ENCODE data around the gene PTGER3. TPM values are rescaled to one million over a fixed set of nuclear protein-coding genes. Genes with fewer than 3 reads are reported as not detected.

The PTGER3 gene
- total RNA-seq, 1 donor from 2014 or later = 0.64 TPM

DNA sequence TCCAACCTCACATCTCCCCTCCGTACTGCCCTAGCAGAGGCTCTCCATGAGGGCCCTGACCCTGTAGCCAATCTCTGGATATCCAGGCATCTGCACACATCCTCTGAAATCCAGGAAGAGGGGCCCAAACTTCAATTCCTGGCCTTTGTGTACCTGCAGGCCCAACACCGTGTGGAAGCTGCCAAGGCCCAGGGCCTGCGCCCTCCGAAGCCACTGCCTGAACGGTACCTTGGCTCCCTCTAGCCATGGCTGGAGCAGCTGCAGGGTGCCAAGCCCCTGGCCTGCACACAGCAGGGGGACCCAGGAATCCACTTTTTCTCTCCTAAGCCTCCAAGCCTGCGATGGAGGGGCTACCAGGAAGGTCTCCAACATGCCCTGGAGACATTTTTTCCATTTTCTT is 84.2 kb downstream of the PTGER3 start:
- Histone ChIP-seq H3K27ac (ENCODE audit: low read depth, low read length) (no peak overlapping the region), H3K4me1 (ENCODE audit: insufficient read depth, low read length) (no peaks in the 10 kb centered on the region), H4K20me1 (ENCODE audit: insufficient read depth, low read length) (no peaks in the 10 kb centered on the region), H3K9ac (ENCODE audit: low read length) (no peak overlapping the region), H3K9me3 (ENCODE audit: insufficient read depth, low read depth, low read length) (no peaks in the 10 kb centered on the region), H3K4me3 (ENCODE audit: insufficient read depth, low read depth, low read length) (no peak overlapping the region), H2AFZ (ENCODE audit: low read depth, low read length) (no peak overlapping the region), H3K36me3 (ENCODE audit: insufficient read depth, low read length) (no peaks in the 10 kb centered on the region), H3K4me2 (ENCODE audit: low read length) (no peak overlapping the region), H3K27me3 (ENCODE audit: insufficient read depth, low read length) (no peaks in the 10 kb centered on the region), H3K79me2 (ENCODE audit: insufficient read depth, low read length) (no peaks in the 10 kb centered on the region)
- Mint-ChIP-seq H3K9me3 (ENCODE audit: unreplicated experiment) (no peaks in the 10 kb centered on the region), H3K27ac (ENCODE audit: unreplicated experiment) (no peak overlapping the region), H3K4me3 (ENCODE audit: unreplicated experiment) (no peak overlapping the region), H3K4me1 (ENCODE audit: low read depth, unreplicated experiment) (no peaks in the 10 kb centered on the region), H3K27me3 (ENCODE audit: low read depth, unreplicated experiment) (no peaks in the 10 kb centered on the region), H3K36me3 (ENCODE audit: low read depth, unreplicated experiment) (no peaks in the 10 kb centered on the region)
- FAIRE-seq = no peak
- no peak for DNase-seq (ENCODE audit: low read depth)
- TF ChIP-seq, protein P1, sequence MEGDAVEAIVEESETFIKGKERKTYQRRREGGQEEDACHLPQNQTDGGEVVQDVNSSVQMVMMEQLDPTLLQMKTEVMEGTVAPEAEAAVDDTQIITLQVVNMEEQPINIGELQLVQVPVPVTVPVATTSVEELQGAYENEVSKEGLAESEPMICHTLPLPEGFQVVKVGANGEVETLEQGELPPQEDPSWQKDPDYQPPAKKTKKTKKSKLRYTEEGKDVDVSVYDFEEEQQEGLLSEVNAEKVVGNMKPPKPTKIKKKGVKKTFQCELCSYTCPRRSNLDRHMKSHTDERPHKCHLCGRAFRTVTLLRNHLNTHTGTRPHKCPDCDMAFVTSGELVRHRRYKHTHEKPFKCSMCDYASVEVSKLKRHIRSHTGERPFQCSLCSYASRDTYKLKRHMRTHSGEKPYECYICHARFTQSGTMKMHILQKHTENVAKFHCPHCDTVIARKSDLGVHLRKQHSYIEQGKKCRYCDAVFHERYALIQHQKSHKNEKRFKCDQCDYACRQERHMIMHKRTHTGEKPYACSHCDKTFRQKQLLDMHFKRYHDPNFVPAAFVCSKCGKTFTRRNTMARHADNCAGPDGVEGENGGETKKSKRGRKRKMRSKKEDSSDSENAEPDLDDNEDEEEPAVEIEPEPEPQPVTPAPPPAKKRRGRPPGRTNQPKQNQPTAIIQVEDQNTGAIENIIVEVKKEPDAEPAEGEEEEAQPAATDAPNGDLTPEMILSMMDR (IDR thresholded peaks at IDR 0.05; ENCODE audit: insufficient read depth, low read depth, low read length) = no peak
- TF ChIP-seq EZH2 (IDR thresholded peaks at IDR 0.05; ENCODE audit: insufficient read depth, low read length) = no peak

DNA sequence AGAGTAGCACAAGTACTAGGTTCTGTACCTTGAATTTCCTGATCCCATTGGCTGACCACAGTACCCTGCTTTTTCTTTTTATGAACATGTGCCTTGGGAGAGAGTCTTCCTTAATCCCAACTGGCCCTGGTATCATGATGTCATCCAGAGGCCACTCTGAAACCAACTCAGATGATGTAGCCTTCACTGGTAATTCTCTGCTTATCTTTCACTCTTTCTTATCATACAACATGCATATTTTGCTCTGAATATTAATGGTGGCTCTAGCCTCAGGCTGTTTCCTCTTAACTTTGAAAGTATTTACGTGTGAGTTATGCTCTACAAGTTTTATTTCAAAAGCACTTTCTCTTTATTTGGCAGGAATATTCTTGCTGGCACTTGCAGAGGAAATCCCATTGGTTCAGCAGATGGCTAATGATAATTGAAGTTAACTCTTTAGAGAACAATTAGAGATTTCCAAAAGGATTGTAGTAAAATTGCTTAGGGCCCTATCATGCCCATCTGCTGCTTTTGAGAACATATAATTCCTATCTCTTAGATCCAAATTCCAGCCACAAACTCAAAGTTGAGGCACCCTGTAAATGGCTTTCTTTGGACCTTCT is 86.1 kb downstream of the PTGER3 start:
- Mint-ChIP-seq H3K4me1 (ENCODE audit: low read depth, unreplicated experiment) (no peaks in the 10 kb centered on the region), H3K36me3 (ENCODE audit: low read depth, unreplicated experiment) (no peaks in the 10 kb centered on the region), H3K9me3 (ENCODE audit: unreplicated experiment) (no peaks in the 10 kb centered on the region), H3K4me3 (ENCODE audit: unreplicated experiment) (no peak overlapping the region), H3K27ac (ENCODE audit: unreplicated experiment) (no peak overlapping the region), H3K27me3 (ENCODE audit: low read depth, unreplicated experiment) (no peaks in the 10 kb centered on the region)
- Histone ChIP-seq H3K9ac (ENCODE audit: low read length) (no peak overlapping the region), H3K4me2 (ENCODE audit: low read length) (no peak overlapping the region), H3K27me3 (ENCODE audit: insufficient read depth, low read length) (no peaks in the 10 kb centered on the region), H3K27ac (ENCODE audit: low read depth, low read length) (no peak overlapping the region), H4K20me1 (ENCODE audit: insufficient read depth, low read length) (no peaks in the 10 kb centered on the region), H3K4me3 (ENCODE audit: insufficient read depth, low read depth, low read length) (no peak overlapping the region), H3K9me3 (ENCODE audit: insufficient read depth, low read depth, low read length) (no peaks in the 10 kb centered on the region), H3K4me1 (ENCODE audit: insufficient read depth, low read length) (no peaks in the 10 kb centered on the region), H3K79me2 (ENCODE audit: insufficient read depth, low read length) (no peaks in the 10 kb centered on the region), H3K36me3 (ENCODE audit: insufficient read depth, low read length) (no peaks in the 10 kb centered on the region), H2AFZ (ENCODE audit: low read depth, low read length) (no peak overlapping the region)
- TF ChIP-seq, protein P1 (IDR thresholded peaks at IDR 0.05; ENCODE audit: insufficient read depth, low read depth, low read length) = no peak
- no peak for TF ChIP-seq EZH2 (IDR thresholded peaks at IDR 0.05; ENCODE audit: insufficient read depth, low read length)
- DNase-seq (ENCODE audit: low read depth) = no peak
- FAIRE-seq = no peak

DNA sequence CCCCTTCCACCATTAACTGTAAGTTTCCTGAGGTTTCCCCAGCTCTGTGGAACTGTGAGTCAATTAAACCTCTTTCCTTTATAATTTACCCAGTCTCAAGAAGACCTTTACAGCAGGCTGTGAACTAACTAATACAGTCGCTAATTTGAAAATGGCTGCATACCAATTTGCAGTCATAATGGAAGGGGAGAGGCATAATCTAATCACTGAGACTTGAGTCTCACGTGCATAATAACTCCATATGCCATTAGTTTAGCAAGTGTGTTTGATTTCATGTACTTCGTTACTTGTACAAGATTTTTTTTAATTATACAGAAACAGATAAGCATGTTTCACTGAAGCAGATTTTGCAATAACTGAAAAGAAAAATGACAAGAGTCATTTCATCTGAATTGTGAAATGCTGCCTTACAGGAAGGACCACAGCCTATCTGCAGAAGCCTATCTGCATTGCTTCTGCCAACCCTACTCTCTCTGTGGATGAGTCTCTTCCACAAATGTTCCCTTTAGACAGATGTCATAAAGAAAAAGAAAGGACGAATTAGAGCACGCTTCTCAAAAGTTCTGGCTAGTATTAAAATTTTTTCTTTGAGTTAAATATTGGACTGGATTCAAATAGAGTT is 99.1 kb downstream of the PTGER3 start:
- Histone ChIP-seq H4K20me1 (ENCODE audit: insufficient read depth, low read length) (no peaks in the 10 kb centered on the region), H3K4me2 (ENCODE audit: low read length) (no peak overlapping the region), H3K36me3 (ENCODE audit: insufficient read depth, low read length) (no peaks in the 10 kb centered on the region), H3K27me3 (ENCODE audit: insufficient read depth, low read length) (no peaks in the 10 kb centered on the region), H3K79me2 (ENCODE audit: insufficient read depth, low read length) (no peaks in the 10 kb centered on the region), H3K9ac (ENCODE audit: low read length) (no peak overlapping the region), H2AFZ (ENCODE audit: low read depth, low read length) (no peak overlapping the region), H3K4me3 (ENCODE audit: insufficient read depth, low read depth, low read length) (no peak overlapping the region), H3K4me1 (ENCODE audit: insufficient read depth, low read length) (no peaks in the 10 kb centered on the region), H3K9me3 (ENCODE audit: insufficient read depth, low read depth, low read length) (no peaks in the 10 kb centered on the region), H3K27ac (ENCODE audit: low read depth, low read length) (no peak overlapping the region)
- Mint-ChIP-seq H3K9me3 (ENCODE audit: unreplicated experiment) (no peaks in the 10 kb centered on the region), H3K27me3 (ENCODE audit: low read depth, unreplicated experiment) (peaks cover 3% of the 10 kb centered on the region), H3K27ac (ENCODE audit: unreplicated experiment) (no peak overlapping the region), H3K4me3 (ENCODE audit: unreplicated experiment) (no peak overlapping the region), H3K4me1 (ENCODE audit: low read depth, unreplicated experiment) (no peaks in the 10 kb centered on the region), H3K36me3 (ENCODE audit: low read depth, unreplicated experiment) (no peaks in the 10 kb centered on the region)
- FAIRE-seq = no peak
- TF ChIP-seq, protein P1 (IDR thresholded peaks at IDR 0.05; ENCODE audit: insufficient read depth, low read depth, low read length) = no peak
- no peak for TF ChIP-seq EZH2 (IDR thresholded peaks at IDR 0.05; ENCODE audit: insufficient read depth, low read length)
- DNase-seq (ENCODE audit: low read depth) = no peak
